HG03442 (cell line): Measurements from ENCODE around the gene KIT.
"Not testable (repeated sequence)": the region's sequence is repeated elsewhere in the genome, so short reads cannot be mapped to it uniquely, and the experiment has no call there.

Experiments
- ATAC-seq: cut with Tn5 transposase; IDR thresholded peaks from one replicate; pipeline ENCODE4 v1.9.1; 2021; ENCODE audit warnings: mild to moderate bottlenecking, moderate library complexity; ENCODE audit not compliant: unreplicated experiment

The KIT gene

GRCh38 chr4:54657551-54658251 is at the start of gene KIT:
TSS of gene KIT (plus strand) at chr4:54657957. CDS start at chr4:54658015, 58 bp downstream.
- ATAC-seq, result no peak

DNA sequence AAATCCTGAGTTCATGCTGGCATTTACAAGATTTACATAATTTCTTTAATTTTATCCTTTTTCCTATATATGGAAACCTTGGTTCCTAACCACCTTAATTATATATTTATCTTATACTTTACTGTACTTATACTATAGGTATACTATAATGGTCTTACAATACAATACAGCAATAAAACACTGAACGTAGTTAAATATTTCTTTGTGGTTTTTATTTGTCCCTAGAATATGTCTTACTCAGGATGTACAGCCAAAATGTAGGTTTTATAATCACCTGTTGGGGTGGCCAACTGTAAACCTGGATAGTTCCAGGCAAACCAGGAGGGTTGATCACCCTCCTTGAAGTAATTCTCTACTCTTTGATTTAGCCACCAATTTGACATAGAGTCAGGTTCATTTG is 48.4 kb upstream of the KIT start:
- ATAC-seq, result no peak

GRCh38 chr4:54614149-54614548 is 43.6 kb upstream of the KIT start:
- ATAC-seq, result no peak

- ATAC-seq, result no peak
These were observed 37.0 kb upstream of the KIT start for GRCh38 chr4:54620773-54621172.

DNA sequence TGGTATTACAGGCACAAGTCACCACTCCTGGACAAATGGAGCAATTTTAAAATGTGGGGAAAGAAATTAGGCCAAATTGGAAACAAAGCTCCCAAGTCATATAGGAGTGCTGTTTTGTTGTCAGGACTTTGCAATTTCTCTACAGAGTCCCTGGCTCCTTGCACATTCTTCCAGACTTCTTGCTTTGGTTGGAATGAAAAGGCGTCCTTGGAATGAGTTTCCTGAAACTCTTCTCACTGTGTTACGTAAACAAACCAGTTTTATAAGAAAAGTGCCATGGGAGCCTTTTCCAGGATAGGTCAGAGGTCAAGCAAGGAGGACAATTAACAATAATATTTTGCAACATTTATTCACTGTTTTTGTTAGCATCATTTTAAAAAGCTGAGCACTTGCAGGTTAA is 32.4 kb upstream of the KIT start:
- ATAC-seq, result no peak

DNA sequence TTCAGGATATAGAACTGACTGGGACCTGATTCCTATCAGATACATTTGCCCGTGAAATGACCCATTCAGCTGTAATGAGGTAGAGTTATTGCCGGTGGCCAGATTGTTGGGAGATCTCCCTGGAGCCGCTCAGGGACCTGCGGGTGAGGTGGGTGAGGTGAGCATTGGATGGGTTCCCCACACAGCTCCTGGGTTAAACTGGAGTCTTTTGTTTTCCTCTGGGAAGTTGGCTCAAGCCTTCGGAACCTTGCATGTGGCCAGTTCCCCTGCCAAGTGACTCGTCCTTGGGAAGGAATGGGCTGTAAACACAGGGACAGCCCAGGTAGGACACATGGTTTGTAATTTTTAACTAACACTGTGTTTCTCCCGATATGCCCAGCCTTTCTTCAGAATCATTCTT is 31.6 kb upstream of the KIT start:
- no peak for ATAC-seq

DNA sequence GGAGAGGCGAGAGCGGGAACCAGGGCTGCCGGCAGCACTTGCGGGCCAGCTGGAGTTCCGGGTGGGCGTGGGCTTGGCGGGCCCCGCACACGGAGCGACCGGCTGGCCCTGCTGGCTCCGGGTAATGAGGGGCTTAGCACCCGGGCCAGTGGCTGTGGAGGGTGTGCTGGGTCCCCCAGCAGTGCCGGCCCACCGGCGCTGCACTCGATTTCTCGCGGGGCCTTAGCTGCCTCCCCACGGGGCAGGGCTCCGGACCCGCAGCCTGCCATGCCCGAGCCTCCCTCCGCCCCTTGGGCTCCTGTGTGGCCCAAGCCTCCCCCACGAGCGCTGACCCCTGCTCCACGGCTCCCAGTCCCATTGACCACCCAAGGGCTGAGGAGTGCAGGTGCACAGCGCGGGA is 25.2 kb upstream of the KIT start:
- ATAC-seq, result no peak

DNA sequence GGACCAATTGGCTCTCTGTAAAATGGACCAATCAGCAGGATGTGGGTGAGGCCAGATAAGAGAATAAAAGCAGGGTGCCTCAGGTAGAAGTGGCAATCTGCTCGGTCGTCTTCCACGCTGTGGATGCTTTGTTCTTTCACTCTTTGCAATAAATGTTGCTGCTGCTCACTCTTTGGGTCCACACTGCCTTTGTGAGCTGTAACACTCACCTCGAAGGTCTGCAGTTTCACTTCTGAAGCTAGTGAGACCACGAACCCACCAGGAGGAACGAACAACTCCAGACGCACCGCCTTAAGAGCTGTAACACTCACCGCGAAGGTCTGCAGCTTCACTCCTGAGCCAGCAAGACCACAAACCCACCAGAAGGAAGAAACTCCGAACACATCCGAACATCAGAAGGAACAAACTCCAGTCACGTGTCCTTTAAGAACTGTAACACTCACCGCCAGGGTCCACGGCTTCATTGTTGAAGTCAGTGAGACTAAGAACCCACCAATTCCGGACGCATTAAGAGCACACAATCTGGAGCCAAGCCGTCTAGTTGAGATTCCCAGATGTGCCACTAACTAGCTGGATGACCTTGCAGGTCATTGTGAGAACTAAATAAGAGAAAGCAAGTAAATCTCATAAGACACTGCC is 24.5 kb upstream of the KIT start:
- not testable (repeated sequence) for ATAC-seq

GRCh38 chr4:54635318-54635717 is 22.4 kb upstream of the KIT start:
- ATAC-seq, result no peak

- ATAC-seq, result no peak
These were observed 20.4 kb upstream of the KIT start for GRCh38 chr4:54637325-54637724.

GRCh38 chr4:54641101-54641500 is 16.7 kb upstream of the KIT start:
- not testable (repeated sequence) for ATAC-seq

- no peak for ATAC-seq
These were observed 14.6 kb upstream of the KIT start for GRCh38 chr4:54643172-54643571.

- no peak for ATAC-seq
These were observed 13.6 kb upstream of the KIT start for GRCh38 chr4:54643958-54644751.

GRCh38 chr4:54645830-54646229 is 11.9 kb upstream of the KIT start:
- no peak for ATAC-seq

DNA sequence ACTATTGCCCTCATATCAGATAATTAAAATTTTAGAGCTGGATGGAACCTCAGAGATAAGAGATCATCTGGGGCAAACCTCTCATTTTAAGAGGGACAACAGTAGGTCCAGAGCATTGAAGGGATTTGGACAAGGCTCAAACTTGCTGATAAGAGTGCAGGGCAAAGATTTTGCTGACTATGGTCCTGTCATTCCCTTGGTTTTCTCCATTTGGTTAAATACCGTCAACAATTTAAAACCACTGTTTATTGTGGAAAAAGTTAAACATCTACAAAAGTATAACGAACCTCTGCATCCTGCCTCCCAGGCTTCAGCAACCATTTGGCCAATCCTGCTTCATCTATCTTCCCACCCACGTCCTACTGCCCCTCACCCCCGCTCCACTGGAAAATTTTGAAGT is 10.7 kb upstream of the KIT start:
- no peak for ATAC-seq

DNA sequence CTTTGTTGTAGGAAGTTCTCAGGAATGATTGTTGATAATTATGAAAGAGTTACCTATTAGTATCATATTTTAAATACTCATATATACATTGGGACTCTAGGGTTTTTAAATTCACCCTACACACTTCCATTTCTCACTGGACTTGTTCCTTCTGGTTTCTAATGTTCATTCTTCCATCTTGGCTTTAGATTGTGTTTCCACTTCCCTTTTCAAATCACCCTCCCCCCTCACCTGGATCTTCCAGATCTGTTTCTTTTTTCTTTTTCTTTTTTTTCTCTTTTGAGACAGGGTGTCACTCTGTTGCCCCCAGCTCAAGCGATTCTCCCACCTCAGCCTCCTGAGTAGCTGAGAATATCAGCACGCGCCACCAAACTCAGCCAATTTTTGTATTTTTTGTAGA is 6.7 kb upstream of the KIT start:
- ATAC-seq, result no peak

- ATAC-seq, result no peak
These were observed 3.0 kb upstream of the KIT start for GRCh38 chr4:54654753-54655152.

- ATAC-seq, result no peak
These were observed 589 bp upstream of the KIT start for GRCh38 chr4:54657185-54657550.

- no peak for ATAC-seq
These were observed 716 bp downstream of the KIT start for GRCh38 chr4:54658252-54659093.

DNA sequence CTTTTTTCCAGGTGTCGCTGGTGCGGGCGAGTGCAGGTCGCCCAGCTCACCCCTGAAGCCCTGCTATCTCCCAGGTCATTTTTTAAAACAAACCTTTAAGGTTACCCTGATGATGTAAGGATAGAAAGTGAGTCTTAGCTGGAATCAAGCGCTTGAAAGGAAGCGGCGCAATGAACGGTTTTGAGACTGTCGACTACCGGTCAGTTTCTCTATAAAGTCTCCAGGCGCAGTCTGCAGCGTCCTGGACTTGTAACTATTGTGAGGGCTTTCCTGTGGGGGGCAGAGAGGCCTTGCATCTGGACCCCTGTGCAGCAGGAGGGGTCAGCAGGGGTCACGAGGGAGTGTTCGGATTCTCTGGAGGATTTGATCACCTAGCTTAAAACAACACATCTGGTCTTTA is 1.6 kb downstream of the KIT start:
- no peak for ATAC-seq
